Kidney (tissue), 14 donors: ENCODE measurements around the gene TCERG1L. TPM values are rescaled to one million over a fixed set of nuclear protein-coding genes. Genes with fewer than 3 reads are reported as not detected.

Experiments used
- DNase-seq, 5 donors: peaks; one replicate each; pipeline ENCODE4 v3.0.0-alpha.2; 2013 to 2020
- FAIRE-seq: peaks from 2 replicates; lab custom pipeline; 2012; peaks lifted over from hg19 to GRCh38; lab: Jason Lieb, UNC
- H3K27ac ChIP-seq, 2 donors: one replicate each; pipeline ENCODE4 v1.7.0; 2013; ENCODE audit warnings: low read depth in 2 of 2, low read length in 2 of 2, inconsistent platforms in 1 of 2
- H3K27me3 ChIP-seq: one replicate; pipeline ENCODE4 v1.7.1; 2013; ENCODE audit warnings: low read length, inconsistent platforms; ENCODE audit not compliant: control insufficient read depth, insufficient read depth
- H3K36me3 ChIP-seq, 3 donors: one replicate each; pipeline versions ENCODE4 v1.7.0 to v1.7.1; 2013; ENCODE audit warnings: low read length in 3 of 3, control low read depth in 1 of 3, inconsistent platforms in 1 of 3; ENCODE audit not compliant: insufficient read depth in 3 of 3, control insufficient read depth in 2 of 3
- H3K4me1 ChIP-seq, 3 donors: one replicate each; pipeline versions ENCODE4 v1.7.0 to v1.7.1; 2013; ENCODE audit warnings: low read length in 3 of 3, inconsistent platforms in 1 of 3, low read depth in 1 of 3; ENCODE audit not compliant: control insufficient read depth in 2 of 3, insufficient read depth in 2 of 3
- H3K4me3 ChIP-seq, 3 donors: one replicate each; pipeline versions ENCODE4 v1.7.0 to v1.8.1; 2013; ENCODE audit warnings: low read length in 3 of 3, control low read depth in 1 of 3, inconsistent platforms in 1 of 3
- H3K9ac ChIP-seq, 3 donors: one replicate each; pipeline versions ENCODE4 v1.7.0 to v1.7.1; 2013; ENCODE audit warnings: low read length in 3 of 3, control low read depth in 1 of 3, inconsistent platforms in 1 of 3
- H3K9me3 ChIP-seq, 3 donors: one replicate each; pipeline versions ENCODE4 v1.7.0 to v1.7.1; 2013; ENCODE audit warnings: low read length in 3 of 3, control low read depth in 1 of 3, inconsistent platforms in 1 of 3; ENCODE audit not compliant: control insufficient read depth in 2 of 3, insufficient read depth in 1 of 3
- intact Hi-C: fragments of 100-400 bp; cut with DNase I; formaldehyde crosslinking; loops from one replicate; pipeline ENCODE4 v1.11.1; 2022
- polyA plus RNA-seq: library from polyadenylated mRNA; stranded (reverse); fragments of 350-450 nt; fragmentation: Illumina TruSeq; extraction: RNeasy Lipid Tissue Mini Kit (QIAGEN cat#74804); gene quantifications from one replicate; pipeline ENCODE4 v1.2.3, GENCODE V29; 2014; ENCODE audit warnings: low read depth, low replicate concordance; ENCODE audit not compliant: insufficient read depth
- total RNA-seq: library from RNA; stranded (reverse); fragmentation: NEBNext Ultra II Directional; extraction: Animal tissue kit (Norgen Biotek cat#: 25700); gene quantifications from one replicate; pipeline ENCODE4 v1.2.1, GENCODE V29; 2021
- TF ChIP-seq, protein P1 (sequence below): IDR thresholded peaks from 3 replicates; pipeline ENCODE4 v1.5.1; 2012; ENCODE audit warnings: mild to moderate bottlenecking, moderate library complexity, borderline replicate concordance; ENCODE audit not compliant: insufficient read depth; ENCODE audit errors: extremely low read depth
- donor health status: control.
- donor health status: control.
- donor health status: control.
- donor health status: control.
- donor health status: control.
- donor health status: DM: yes; HTN: yes; CAD: no.
- donor health status: Normal renal cell carcinoma (clear cell type).

TCERG1L gene
- total and polyA plus RNA-seq, 2 donors from 2014 or later: not detected

DNA sequence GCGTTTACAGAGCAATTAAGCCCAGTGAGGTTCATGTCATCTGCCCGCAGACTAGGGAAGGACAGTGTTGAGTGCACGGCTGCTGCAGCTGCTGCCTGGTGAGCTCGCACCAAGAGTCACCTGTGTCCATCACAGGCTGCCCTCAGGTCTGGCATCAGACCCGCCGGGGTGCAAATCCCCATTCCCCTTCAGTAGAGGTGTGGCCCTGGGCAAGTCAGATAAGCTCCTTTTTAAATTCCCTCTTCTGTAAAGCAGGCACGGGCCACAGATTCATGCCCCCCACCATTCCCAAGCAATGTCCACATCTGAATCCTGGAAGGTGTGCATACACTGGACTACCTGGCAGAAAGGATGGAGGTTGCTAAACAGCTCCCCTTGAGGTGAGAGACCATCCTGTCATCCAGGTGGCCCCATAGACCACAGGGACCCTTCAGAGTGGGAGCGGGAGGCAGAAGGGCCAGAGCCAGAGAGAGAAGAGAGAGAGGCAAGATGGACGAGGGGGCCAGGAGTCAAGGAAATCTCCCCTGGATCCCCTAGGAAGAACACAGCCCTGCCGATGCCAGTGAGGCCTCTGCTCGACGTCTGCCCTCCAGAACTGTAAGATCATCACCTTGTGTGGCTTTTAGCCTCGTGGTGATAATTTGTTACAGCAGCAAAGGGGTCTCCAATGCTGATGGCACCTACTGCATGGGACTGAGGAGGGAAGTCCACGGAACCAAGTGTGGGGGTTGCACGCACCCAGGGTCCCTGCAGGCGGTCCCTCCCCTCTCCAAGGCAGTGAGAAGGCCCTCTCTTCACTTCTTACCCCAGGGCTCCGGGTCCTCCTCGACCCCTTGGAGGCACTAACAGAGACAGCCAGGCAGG, 168.8 kb downstream of the TCERG1L start:
- intact Hi-C loops: no loop called here
- no peaks in the 10 kb centered on the region for H3K36me3 ChIP-seq
- DNase-seq: peak in 1 of 5 donors; percentile 37
- no peaks in the 10 kb centered on the region for H3K27me3 ChIP-seq
- no peak for FAIRE-seq
- no peak overlapping the region for H3K27ac ChIP-seq
- TF ChIP-seq, protein P1, sequence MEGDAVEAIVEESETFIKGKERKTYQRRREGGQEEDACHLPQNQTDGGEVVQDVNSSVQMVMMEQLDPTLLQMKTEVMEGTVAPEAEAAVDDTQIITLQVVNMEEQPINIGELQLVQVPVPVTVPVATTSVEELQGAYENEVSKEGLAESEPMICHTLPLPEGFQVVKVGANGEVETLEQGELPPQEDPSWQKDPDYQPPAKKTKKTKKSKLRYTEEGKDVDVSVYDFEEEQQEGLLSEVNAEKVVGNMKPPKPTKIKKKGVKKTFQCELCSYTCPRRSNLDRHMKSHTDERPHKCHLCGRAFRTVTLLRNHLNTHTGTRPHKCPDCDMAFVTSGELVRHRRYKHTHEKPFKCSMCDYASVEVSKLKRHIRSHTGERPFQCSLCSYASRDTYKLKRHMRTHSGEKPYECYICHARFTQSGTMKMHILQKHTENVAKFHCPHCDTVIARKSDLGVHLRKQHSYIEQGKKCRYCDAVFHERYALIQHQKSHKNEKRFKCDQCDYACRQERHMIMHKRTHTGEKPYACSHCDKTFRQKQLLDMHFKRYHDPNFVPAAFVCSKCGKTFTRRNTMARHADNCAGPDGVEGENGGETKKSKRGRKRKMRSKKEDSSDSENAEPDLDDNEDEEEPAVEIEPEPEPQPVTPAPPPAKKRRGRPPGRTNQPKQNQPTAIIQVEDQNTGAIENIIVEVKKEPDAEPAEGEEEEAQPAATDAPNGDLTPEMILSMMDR: no peak
- no peaks in the 10 kb centered on the region for H3K4me1 ChIP-seq
- H3K9me3 ChIP-seq: no peaks in the 10 kb centered on the region
- no peak overlapping the region for H3K9ac ChIP-seq
- H3K4me3 ChIP-seq: no peak overlapping the region

DNA sequence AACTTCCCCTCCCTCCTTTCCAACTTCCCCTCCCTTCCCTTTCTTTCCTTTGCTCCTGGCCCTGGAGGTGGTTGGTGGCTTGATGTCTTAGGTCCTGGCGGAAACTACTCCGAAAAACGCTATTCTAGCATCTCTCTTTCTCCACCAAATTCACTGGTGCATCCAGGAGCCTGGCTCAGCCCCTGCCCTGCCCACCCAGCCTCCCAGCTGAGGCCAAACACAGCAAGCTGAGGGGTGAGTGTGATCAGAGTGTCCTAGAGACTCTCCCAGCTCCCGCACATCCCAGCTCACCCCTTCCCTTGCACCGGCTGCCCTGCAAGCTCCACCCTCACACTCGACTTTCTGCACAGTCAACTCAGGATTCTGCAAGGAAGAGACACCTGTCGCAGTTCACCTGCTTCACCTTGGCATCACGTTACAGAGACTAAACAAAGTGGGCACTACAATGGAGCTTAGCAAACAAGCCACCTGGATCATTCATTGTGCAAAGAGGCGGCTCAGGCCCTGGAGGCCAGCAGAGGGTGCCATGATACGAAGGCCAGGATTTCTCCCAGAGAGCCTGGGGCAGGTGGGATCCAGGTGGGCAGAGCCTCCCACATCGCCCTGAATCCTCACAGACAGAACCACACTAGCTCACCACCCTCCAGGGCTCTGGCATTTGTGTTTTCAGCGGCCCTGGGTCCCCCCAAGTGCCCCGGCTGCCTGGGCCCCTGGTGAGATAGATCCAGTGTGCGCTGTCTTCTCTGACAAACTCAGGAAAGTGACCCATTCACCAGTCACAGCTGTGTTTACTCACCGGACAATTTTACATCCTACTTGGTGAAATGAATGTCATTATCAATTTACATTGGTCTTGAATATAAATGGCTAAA, 169.6 kb downstream of the TCERG1L start:
- intact Hi-C loops: no loop called here
- Histone ChIP-seq H3K9ac (no peak overlapping the region), H3K36me3 (no peaks in the 10 kb centered on the region), H3K4me1 (no peaks in the 10 kb centered on the region), H3K27me3 (no peaks in the 10 kb centered on the region), H3K9me3 (no peaks in the 10 kb centered on the region), H3K4me3 (no peak overlapping the region), H3K27ac (no peak overlapping the region)
- DNase-seq (peak in 1 of 5 donors; percentile 32), FAIRE-seq (no peak)
- TF ChIP-seq, protein P1: no peak

DNA sequence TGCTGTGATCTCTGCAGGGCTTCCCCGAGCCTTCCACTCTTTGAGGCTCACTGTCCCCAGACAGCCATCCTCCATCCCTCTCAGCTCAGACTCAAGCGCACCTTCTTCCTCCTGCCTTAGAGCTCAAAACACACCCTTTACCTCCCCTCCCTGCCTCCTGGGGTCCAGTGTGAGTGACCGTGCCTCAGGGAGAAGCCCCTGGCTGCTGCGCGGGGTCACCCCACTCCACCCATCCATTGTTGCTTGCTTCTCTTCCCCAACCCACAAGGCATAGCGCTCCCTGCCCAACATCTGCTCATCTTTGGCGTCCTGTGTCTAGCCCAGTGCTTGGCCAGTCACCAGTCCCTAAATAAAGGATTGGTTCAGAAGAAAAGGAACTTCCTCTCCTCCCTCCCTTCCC, 170.3 kb downstream of the TCERG1L start:
- Histone ChIP-seq H3K9ac (no peak overlapping the region), H3K27ac (no peak overlapping the region), H3K36me3 (no peaks in the 10 kb centered on the region), H3K4me3 (no peak overlapping the region), H3K9me3 (no peaks in the 10 kb centered on the region), H3K27me3 (no peaks in the 10 kb centered on the region), H3K4me1 (no peaks in the 10 kb centered on the region)
- peak in 1 of 5 donors; percentile 31 for DNase-seq
- intact Hi-C loops: no loop called here
- FAIRE-seq: no peak
- TF ChIP-seq, protein P1: no peak
